ENCODE measurements around the gene OR10G2. TPM values are rescaled to one million over a fixed set of nuclear protein-coding genes. Genes with fewer than 3 reads are reported as not detected.
A peak's percentile ranks its signal among the peaks of the same experiment; 100 is the strongest.
"Not testable (repeated sequence)": the region's sequence is repeated elsewhere in the genome, so short reads cannot be mapped to it uniquely, and the experiment has no call there.

OR10G2 gene
- total RNA-seq, 1 donor = not detected

- no peak for TF ChIP-seq CTCF (IDR thresholded peaks at IDR 0.05; ENCODE audit: extremely low read depth, low read depth, low read length)
- H3K4me1 ChIP-seq (ENCODE audit: insufficient read depth, low read length) = no peaks in the 10 kb centered on the region
- H4K20me1 ChIP-seq (ENCODE audit: insufficient read depth, low read length) = no peaks in the 10 kb centered on the region
- H2AFZ ChIP-seq (ENCODE audit: low read length) = no peak overlapping the region
- no peaks in the 10 kb centered on the region for H3K79me2 ChIP-seq (ENCODE audit: insufficient read depth, low read length)
- no peaks in the 10 kb centered on the region for H3K9me3 ChIP-seq (ENCODE audit: low read depth, low read length)
- no peak for DNase-seq (ENCODE audit: insufficient read length, low spot score, missing footprints)
- H3K27ac ChIP-seq (ENCODE audit: low read depth, low read length) = no peak overlapping the region
- H3K4me3 ChIP-seq (ENCODE audit: insufficient read depth, low read length) = no peak overlapping the region
- no peaks in the 10 kb centered on the region for H3K27me3 ChIP-seq (ENCODE audit: insufficient read depth, low read length)
- H3K4me2 ChIP-seq (ENCODE audit: insufficient read depth, low read length) = no peak overlapping the region
- no peaks in the 10 kb centered on the region for H3K36me3 ChIP-seq (ENCODE audit: insufficient read depth, low read length)
These were observed 8.1 kb downstream of the OR10G2 start for GRCh38 chr14:21626491-21627230.

- H3K36me3 ChIP-seq (ENCODE audit: insufficient read depth, low read length) = no peaks in the 10 kb centered on the region
- no peaks in the 10 kb centered on the region for H3K4me1 ChIP-seq (ENCODE audit: insufficient read depth, low read length)
- H3K79me2 ChIP-seq (ENCODE audit: insufficient read depth, low read length) = no peaks in the 10 kb centered on the region
- no peaks in the 10 kb centered on the region for H4K20me1 ChIP-seq (ENCODE audit: insufficient read depth, low read length)
- H3K9me3 ChIP-seq (ENCODE audit: low read depth, low read length) = no peaks in the 10 kb centered on the region
- no peak overlapping the region for H2AFZ ChIP-seq (ENCODE audit: low read length)
- no peak overlapping the region for H3K27ac ChIP-seq (ENCODE audit: low read depth, low read length)
- H3K4me3 ChIP-seq (ENCODE audit: insufficient read depth, low read length) = no peak overlapping the region
- H3K27me3 ChIP-seq (ENCODE audit: insufficient read depth, low read length) = no peaks in the 10 kb centered on the region
- no peak overlapping the region for H3K4me2 ChIP-seq (ENCODE audit: insufficient read depth, low read length)
- TF ChIP-seq CTCF (IDR thresholded peaks at IDR 0.05; ENCODE audit: extremely low read depth, low read depth, low read length) = no peak
- DNase-seq (ENCODE audit: insufficient read length, low spot score, missing footprints) = no peak
These were observed 17.1 kb downstream of the OR10G2 start for GRCh38 chr14:21617614-21618013.

GRCh38 chr14:21614240-21614639, 20.5 kb downstream of the OR10G2 start:
- Histone ChIP-seq H3K4me1 (ENCODE audit: insufficient read depth, low read length) (no peaks in the 10 kb centered on the region), H3K36me3 (ENCODE audit: insufficient read depth, low read length) (no peaks in the 10 kb centered on the region), H3K4me3 (ENCODE audit: insufficient read depth, low read length) (no peak overlapping the region), H3K9me3 (ENCODE audit: low read depth, low read length) (no peaks in the 10 kb centered on the region), H2AFZ (ENCODE audit: low read length) (no peak overlapping the region), H3K79me2 (ENCODE audit: insufficient read depth, low read length) (no peaks in the 10 kb centered on the region), H4K20me1 (ENCODE audit: insufficient read depth, low read length) (no peaks in the 10 kb centered on the region), H3K27me3 (ENCODE audit: insufficient read depth, low read length) (no peaks in the 10 kb centered on the region), H3K27ac (ENCODE audit: low read depth, low read length) (no peak overlapping the region), H3K4me2 (ENCODE audit: insufficient read depth, low read length) (no peak overlapping the region)
- TF ChIP-seq CTCF (IDR thresholded peaks at IDR 0.05; ENCODE audit: extremely low read depth, low read depth, low read length) = no peak
- no peak for DNase-seq (ENCODE audit: insufficient read length, low spot score, missing footprints)

GRCh38 chr14:21612324-21612723, 22.4 kb downstream of the OR10G2 start:
- Histone ChIP-seq H4K20me1 (ENCODE audit: insufficient read depth, low read length) (no peaks in the 10 kb centered on the region), H3K9me3 (ENCODE audit: low read depth, low read length) (no peaks in the 10 kb centered on the region), H3K4me3 (ENCODE audit: insufficient read depth, low read length) (no peak overlapping the region), H3K27me3 (ENCODE audit: insufficient read depth, low read length) (no peaks in the 10 kb centered on the region), H2AFZ (ENCODE audit: low read length) (no peak overlapping the region), H3K36me3 (ENCODE audit: insufficient read depth, low read length) (no peaks in the 10 kb centered on the region), H3K4me1 (ENCODE audit: insufficient read depth, low read length) (no peaks in the 10 kb centered on the region), H3K4me2 (ENCODE audit: insufficient read depth, low read length) (no peak overlapping the region), H3K27ac (ENCODE audit: low read depth, low read length) (no peak overlapping the region), H3K79me2 (ENCODE audit: insufficient read depth, low read length) (no peaks in the 10 kb centered on the region)
- TF ChIP-seq CTCF (IDR thresholded peaks at IDR 0.05; ENCODE audit: extremely low read depth, low read depth, low read length) = no peak
- DNase-seq (ENCODE audit: insufficient read length, low spot score, missing footprints) = peak; percentile 15

GRCh38 chr14:21602181-21602580, 32.6 kb downstream of the OR10G2 start:
- H3K4me3 ChIP-seq (ENCODE audit: insufficient read depth, low read length); H4K20me1 ChIP-seq (ENCODE audit: insufficient read depth, low read length); H2AFZ ChIP-seq (ENCODE audit: low read length); H3K79me2 ChIP-seq (ENCODE audit: insufficient read depth, low read length); H3K27ac ChIP-seq (ENCODE audit: low read depth, low read length); H3K4me1 ChIP-seq (ENCODE audit: insufficient read depth, low read length); H3K27me3 ChIP-seq (ENCODE audit: insufficient read depth, low read length); H3K36me3 ChIP-seq (ENCODE audit: insufficient read depth, low read length); DNase-seq (ENCODE audit: insufficient read length, low spot score, missing footprints); H3K9me3 ChIP-seq (ENCODE audit: low read depth, low read length); H3K4me2 ChIP-seq (ENCODE audit: insufficient read depth, low read length): not testable (repeated sequence)
